Measurements from ENCODE around the gene FBN1.

The FBN1 gene

DNA sequence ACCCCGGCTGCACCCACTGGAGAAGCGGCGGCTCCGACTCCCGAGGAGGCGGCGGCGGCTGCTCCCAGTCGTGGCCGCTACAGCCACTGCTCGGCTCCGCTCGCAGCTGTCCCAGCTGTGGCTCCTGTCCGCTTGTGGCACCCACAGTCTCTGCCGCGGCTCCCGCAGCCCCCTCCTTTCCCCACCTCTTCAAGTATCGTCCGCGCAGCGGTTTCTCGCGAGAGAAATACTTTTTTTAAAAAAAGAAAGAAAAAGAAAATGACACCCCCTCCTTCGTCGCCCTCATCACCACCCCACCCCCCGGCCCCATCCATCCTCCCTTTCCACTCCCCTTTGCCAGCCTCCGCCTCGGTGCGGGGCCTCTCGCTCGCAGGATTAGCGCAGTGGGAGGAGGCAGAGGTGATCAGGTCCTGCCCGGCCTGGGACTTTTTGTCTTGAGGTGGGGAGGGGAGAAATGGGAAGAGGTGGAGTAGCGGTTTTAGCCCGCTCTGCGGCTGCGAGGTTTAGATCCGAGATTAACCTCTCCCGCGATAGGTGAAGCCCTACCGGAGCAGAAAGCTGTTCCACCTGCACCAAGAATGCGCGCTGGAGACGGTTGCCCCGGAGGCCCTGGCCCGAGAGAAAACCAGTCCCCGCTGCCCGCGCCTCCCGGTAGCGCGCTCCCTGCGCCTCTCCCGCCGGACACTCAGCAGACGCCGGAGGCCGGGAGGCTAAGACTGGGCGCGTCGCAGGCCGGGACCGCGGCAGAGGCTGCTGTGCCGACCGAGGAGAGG is at the start of gene FBN1:
Gene FBN1, minus strand, starts transcription at position 152 of the 773 bp plus-strand sequence. CDS start 940 bp downstream, outside the sequence.
- DNase-seq (ENCODE audit: low read depth, low spot score) = peak; percentile 94

DNA sequence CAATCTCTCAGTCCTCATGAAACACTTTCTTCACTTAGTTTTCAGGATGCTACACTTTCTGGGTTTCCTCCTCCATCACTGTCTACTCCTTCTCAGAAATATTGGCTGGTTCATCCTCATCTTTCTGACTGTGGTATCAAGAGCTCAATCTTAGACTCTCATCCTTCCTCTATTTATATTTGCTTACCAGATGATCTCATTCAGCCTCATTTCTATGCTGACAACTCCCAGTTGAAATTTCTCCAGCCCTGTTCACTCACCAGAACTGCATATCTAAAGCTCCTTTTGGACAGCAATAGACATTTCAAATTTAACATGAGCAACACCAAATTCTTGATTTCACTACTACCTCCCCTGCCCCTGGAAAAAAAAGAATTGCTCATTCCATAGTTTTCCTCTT is 48.0 kb upstream of the FBN1 start:
- DNase-seq (ENCODE audit: low read depth, low spot score) = peak; percentile 69

DNA sequence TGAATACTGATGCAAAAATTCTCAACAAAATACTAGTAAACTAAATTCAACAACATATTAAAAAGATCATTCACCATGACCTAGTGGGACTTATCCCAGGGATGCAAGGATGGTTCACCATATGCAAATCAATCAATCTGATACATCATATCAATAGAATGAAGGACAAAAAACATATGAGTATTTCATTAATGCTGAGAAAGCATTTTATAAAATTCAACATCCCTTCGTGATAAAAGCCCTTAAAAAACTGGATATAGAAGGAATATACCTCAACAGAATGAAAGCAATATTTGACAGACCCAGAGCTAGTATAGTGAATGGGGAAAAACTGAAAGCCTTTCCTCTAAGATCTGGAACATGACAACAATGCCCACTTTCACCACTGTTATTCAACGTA is 43.0 kb upstream of the FBN1 start:
- no peak for DNase-seq (ENCODE audit: low read depth, low spot score)

DNA sequence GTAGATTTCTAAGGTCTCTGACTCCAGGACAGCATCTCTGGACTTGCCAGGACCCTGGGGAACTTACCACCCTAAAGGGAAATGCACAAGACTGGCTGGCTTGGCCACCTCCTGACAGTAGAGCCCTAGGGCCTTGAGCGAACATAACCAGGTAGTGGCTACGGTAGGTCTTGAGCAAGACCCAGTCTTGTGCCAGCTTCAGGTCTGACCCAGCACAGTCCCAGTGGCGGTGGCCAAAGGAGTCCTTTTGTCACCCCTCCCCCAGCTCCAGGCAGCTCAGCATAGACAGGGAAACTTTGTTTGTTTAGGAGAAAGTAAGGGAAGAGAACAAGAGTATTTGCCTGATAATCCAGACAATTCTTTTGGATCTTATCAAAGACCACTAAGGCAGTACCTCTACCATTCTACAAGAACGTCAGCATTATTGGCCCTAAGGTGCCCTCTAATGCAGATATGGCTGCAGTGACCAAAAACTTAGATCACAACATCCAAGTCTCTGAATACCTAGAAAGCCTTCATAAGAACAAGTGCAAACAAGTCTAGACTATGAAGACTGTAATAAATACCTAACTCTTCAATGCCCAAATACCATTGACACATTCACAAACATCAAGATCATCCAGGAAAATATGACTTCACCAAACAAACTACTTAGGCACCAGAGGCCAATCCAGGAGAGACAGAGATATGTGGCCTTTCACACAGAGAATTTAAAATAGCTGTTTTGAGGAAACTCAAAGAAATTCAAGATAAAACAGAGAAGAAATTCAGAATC is 38.7 kb upstream of the FBN1 start:
- no peak for DNase-seq (ENCODE audit: low read depth, low spot score)

DNA sequence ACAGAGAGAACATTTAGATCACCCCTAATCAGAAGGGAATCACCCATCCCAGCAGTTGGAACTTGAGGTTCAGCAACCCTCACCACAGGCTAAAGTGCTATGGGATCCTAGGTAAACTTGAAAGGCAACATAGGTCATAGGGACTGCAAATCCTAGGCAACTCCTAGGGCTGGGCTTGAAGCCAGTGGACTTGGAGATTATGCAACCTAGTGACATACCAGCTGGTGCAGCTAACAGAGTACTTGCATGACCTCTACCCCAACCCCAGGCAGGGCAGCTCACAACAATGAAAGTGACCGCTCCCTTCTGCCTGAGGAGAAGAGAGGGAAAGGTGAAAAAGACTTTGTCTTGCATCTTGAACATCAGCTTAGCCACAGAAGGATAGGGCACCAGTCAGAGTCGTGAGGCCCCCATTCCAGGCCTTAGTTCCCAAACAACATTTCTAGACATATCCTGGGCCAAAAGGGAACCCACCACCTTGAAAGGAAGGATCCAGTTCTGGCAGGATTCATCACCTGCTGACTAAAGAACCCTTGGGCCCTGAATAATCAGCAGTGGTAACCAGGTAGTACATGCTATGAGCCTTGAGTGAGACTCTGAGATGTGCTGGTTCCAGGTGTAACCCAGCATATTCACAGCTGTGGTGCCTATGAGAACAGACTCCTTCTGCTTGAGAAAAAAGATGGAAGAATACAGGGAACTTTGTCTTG is 37.6 kb upstream of the FBN1 start:
- DNase-seq (ENCODE audit: low read depth, low spot score) = no peak

DNA sequence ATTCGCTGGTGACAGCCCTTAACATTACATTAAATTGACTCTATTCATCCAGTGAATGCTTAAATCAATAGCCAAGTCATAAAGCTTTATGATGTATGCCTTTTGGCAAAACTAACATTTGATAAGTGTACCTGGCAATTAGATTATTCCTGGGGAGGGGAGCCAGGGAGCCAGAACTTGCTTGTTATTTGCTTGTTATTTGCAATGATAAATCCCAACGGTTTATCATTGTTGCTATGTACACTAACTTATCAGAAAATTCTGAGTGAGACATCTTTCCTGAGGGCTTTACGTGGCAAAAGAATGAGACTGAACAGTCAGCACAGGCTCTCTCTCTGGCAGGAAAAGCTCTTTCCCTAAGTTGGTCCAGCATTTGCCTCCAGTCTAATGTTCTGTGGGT is 35.8 kb upstream of the FBN1 start:
- DNase-seq (ENCODE audit: low read depth, low spot score) = peak; percentile 40

DNA sequence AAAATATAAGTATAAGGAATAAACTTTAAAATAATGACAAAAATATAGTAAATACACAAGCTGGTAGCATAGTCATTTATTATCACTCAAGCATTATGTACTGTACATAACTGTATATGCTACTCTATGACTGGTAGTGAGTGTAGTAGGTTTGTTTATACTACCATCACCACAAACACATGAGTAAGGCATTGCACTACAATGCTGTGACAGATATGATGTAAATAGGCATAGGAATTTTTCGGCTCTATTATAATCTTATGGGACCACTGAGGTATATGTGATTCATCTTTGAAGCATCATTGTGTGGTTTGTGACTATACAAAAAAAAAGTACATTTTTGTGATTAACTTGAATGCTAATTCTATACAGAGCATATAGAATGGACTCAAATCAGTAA is 35.3 kb upstream of the FBN1 start:
- peak; percentile 52 for DNase-seq (ENCODE audit: low read depth, low spot score)

DNA sequence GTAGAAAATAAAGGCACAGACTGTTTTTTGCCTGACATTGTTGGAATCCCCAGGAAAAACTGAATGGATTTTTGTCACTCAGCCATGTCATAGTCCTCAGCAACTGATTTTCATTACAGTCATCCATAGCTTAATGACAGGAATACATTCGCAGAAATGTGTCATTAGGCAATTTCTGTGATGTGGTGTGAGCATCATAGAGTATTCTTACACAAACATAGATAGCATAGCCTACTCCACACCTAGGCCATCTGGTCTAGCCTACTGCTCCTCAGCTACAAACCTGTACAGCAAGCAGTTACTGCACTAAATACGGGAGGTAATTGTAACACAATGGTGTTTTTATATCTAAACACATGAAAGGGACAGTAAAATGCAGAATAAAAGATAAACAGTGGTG is 34.4 kb upstream of the FBN1 start:
- DNase-seq (ENCODE audit: low read depth, low spot score) = no peak

DNA sequence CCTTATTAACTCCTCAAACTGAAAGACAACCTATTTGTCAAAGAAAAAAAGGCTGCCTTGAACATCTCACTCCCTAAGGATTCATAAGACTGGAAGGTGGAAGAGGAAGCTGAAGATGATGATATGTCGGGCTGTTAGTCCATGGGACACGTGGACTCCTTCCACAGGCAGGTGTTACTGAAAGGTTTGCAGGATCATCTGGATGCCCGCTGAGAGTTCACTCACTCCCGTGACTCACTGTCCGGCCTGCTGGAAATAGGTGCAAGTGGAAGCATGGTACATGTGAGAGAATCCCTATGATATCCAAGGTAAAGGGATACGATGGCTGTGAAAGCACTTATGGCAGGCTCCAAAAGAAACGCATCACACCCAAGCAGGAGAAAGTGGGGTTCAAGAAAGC is 33.3 kb upstream of the FBN1 start:
- no peak for DNase-seq (ENCODE audit: low read depth, low spot score)

DNA sequence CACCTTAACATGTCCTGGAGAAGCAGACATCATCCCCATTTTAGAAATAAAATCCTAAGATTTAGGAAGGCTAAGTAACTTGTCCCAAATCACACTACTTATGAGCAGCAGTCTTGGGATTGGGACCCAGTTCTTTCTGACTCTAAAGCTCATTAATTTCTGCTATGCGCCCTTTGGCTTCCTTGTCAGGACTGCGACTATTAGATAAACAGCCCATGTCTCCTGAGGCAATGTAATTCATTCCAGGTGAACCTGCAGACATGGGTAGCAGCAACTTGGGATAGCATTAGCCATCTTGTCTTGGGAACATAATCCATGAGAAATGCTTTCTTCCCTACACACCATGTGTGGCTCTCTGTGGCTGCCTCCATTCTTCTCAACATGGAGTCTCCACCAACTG is 32.3 kb upstream of the FBN1 start:
- DNase-seq (ENCODE audit: low read depth, low spot score) = no peak

DNA sequence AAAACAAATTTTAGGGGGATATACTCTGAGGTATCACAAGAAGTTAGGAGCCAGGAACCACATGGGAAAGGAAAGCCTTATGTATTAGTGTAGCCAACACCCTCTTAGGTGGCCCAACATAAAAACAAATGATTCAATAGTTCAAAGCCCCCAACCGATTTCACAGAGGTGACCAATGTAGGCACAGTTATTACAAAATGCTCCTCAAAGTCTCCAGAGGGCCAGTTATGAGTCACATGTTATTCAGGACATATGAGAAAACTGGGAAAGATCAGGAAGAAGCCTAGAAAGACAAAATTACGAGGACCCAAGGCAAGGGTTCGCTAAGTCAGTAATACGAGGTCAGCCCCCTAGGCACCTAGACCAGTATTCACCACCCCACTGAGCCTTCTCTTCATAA is 29.9 kb upstream of the FBN1 start:
- no peak for DNase-seq (ENCODE audit: low read depth, low spot score)

DNA sequence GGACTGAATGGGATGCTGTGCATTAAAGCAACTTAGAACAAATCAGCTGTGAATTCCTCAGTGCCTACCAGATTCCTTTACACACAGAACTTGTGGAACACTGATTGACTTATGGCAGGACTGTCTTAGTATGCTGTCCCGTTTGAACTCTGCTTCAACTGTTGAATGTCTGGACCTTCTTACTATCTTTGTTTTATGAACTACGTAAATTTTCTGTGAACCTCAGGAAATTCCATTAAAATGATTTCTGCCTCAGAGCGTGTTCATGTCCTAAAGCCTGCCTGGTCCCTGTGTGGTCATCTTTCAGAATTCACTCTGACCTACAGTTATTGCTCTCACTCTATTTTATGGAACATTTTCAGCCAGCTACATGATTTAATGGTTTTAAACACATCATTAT is 29.4 kb upstream of the FBN1 start:
- DNase-seq (ENCODE audit: low read depth, low spot score) = no peak

DNA sequence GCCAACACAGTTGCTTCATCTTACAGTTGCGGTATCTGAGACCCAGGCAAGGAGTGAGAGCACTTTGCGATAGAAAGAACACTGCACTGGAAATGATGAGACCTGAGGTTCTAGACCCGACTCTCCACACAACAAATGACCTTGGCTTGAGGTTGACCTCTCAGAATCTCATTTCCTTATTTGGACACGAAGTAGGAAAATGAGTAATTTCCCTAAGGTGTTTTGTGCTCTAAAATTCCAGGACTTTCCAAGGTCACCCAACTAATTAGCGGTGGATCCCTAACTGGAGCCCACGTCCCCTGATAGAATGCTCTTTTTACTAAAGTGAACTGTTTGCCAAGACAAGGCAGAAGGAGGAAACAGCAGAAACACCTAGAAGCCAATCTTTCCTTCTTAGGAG is 26.7 kb upstream of the FBN1 start:
- DNase-seq (ENCODE audit: low read depth, low spot score) = no peak

DNA sequence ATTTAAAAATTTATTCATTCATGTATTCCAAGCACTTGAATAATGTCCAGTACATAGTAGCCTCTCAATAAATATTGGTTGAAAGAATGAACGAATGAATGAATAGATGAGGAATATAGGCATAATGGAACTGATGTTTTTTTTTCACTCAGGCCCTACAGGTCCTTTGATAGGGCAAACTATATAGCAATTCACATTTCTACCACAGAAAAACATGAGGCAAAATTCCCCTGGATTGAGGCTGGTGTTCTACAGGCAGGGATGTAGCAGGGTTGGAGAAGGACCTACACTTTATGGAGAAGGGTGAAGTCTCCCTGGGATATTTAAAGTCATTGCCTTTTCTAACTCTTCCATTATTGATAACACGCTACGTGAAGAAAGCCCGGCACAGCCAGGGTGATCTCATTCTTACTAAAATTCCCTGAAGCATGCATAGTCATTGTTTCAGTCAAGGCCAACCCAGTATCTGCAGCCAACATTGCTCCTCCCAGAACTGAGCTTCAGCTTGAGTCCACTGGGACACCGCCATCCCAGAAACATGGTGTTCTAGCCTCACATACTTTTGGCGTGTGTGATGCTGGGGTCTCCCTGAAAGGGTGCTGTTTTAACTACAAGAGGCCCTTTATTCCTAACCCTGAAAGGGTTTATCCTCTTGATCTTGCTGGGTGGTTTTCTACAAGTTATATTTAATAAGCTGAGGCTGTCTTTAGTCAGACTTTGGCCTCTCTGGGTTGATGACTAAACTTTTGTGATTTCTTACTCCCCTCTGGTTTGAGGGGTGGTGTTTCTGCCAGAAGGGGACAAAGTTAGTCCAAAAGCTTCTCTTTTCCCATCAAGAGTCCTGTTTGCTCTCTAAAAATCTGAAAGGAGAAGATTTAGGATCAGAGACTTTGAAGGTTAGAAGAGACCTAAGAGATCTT is 25.9 kb upstream of the FBN1 start:
- DNase-seq (ENCODE audit: low read depth, low spot score) = peak; percentile 65

DNA sequence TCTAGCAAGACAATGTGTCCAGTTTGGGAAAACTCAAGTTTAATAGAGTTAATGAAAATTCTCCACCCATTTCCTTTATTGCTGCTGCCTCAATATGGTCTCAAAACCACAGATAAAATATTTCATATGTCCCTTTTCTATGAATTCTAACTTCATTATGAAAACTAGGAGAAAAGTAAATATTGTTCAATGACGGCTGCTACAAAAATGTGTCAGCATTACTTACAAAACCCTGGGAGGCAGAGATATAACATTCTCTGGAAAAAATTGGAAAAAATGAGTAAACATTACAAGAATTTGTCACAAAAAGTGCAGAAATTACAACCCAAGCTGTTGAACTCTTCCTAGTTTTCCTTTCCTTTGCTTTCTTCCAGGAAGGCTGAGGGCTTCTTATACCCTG is 22.2 kb upstream of the FBN1 start:
- peak; percentile 36 for DNase-seq (ENCODE audit: low read depth, low spot score)

DNA sequence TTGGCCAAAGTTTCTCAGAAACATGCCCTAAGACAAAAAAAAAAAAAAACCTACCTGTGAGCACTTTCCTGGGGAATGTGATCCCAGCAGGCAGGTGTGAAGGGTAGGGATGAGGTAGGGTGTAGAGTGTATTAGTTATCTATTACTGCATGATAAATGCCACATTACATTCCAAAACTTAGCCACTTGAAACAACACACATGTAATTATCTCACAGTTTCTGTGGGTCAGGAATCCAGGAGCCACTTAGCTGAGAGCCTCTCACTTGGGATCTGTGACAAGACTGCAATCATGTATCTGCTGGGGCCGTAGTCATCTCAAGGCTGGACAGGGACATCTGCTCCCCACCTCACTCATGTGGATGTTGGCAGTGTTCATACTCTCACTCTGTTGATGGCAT is 18.9 kb upstream of the FBN1 start:
- DNase-seq (ENCODE audit: low read depth, low spot score) = no peak

DNA sequence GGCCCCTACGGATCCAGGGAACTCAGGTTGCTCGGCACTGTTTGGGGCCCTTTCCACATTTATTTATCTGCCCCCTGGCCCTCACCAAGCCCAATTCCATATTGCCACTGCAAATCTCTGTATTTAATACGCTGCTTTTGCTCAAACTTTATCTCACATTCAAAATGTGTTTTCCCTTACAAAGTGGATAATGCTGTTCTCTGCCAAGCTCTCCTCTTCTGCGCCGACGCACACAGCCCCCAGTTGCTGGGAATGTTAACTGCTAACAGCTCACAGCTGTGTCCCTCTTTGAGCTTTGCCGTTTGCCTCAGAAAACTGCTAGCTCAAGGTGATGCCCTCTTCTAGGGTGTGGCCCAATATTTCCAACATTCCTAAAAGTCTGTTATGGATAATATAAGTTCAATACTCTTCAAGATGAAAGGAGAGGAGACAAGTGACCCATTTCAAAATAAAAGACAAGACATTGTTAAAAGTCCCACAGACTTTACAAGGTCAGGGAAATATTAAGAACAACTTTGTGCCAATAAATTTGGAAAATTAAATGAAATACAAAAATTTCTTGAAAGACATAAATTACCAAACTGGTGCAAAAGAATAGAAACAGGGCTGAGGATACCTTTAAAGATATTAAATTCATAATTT is 12.6 kb upstream of the FBN1 start:
- no peak for DNase-seq (ENCODE audit: low read depth, low spot score)

DNA sequence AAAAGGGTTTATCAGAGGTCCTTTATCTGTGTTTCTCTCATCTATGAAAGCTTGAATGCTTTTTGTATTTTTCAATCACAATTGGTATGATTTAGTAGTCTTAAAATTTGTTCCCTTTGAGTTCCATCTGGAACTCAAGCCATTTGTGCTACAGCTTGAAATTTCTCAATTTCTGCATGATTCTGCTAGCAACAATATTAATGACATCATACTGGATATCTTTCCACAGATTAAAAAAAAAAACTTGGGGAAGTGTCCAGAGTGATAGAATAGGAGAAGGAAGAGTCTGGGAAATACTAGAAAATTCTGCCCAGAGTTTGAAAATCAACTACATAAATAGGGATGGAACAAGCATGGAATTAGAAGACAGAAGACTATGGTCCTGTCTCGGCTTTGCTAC is 9.3 kb upstream of the FBN1 start:
- no peak for DNase-seq (ENCODE audit: low read depth, low spot score)

DNA sequence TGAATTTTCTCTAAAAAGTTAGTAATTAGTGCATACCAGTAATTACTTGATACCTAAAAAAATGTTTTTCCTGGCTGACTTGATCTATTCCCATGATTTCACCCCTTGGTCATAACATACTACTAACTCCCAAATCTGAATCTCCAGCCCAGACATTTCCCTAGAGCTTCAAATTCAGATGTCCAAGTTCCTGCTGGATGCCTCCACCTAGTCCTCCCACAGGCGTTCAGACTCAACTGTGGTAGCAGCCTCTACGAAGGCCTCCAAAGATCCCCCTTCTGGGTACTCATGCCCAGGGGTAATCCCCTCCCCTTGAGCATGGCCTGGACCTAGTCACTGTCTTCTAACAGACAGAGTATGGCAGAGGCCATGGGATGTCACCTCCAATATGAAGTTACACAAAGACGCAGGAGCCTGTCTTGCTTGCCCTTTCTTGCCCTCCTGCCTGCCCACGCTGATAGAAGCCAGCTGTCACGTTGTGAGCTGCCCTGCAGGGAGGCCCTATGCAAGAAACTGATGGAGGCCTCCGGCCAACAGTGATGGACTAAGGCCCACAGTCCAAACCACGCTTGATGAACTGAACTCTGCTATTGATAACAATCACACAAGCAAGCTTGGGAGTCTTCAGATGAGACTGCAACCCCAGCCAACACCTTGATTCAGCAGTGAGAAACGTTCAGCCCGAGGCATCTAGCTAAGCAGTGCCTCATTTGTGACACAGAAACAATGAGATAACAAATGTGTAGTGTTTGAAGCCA is 8.6 kb upstream of the FBN1 start:
- DNase-seq (ENCODE audit: low read depth, low spot score) = no peak

DNA sequence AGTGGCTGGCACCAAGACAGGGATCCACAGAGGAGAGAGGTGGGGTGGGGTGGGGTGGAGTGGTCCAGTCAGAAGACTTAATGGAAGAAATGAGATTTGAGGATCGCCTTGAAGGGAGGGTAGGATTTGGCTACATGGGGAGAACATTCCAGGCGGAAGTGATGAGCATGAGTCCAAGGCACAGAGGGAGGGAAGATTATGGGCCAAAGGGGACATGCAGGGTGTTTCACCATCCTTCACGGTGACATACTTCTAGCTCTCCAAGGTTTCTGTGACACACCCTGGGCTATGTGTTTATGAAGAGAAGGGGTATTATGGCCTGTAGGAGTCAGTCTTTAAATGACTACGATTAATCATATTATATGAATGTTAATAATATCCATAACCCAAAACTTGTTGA is 7.7 kb upstream of the FBN1 start:
- DNase-seq (ENCODE audit: low read depth, low spot score) = no peak
